HG02943 (cell line): ENCODE data around the gene SLC16A2.

Experiments used
- ATAC-seq: cut with Tn5 transposase; IDR thresholded peaks from one replicate; pipeline ENCODE4 v1.9.1; 2021; ENCODE audit warnings: mild to moderate bottlenecking, low read depth, moderate library complexity; ENCODE audit not compliant: unreplicated experiment

SLC16A2 gene

DNA sequence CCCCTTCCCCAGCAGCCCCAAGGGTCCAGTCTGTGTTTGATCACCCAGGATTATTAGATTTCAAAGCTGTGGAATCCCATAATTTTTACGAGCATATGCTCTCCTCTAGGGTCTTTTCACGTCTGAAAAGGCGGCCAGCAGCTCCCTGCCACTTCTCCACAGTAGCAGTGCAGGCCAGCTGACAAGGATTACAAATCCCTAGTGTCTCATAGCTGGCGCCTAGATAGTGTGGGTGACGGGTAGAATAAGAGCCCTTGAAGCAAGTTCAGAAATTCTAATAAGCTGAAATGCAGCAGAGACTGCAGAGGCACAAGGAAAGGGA lies 113.8 kb downstream of the SLC16A2 start:
- ATAC-seq, result no peak

DNA sequence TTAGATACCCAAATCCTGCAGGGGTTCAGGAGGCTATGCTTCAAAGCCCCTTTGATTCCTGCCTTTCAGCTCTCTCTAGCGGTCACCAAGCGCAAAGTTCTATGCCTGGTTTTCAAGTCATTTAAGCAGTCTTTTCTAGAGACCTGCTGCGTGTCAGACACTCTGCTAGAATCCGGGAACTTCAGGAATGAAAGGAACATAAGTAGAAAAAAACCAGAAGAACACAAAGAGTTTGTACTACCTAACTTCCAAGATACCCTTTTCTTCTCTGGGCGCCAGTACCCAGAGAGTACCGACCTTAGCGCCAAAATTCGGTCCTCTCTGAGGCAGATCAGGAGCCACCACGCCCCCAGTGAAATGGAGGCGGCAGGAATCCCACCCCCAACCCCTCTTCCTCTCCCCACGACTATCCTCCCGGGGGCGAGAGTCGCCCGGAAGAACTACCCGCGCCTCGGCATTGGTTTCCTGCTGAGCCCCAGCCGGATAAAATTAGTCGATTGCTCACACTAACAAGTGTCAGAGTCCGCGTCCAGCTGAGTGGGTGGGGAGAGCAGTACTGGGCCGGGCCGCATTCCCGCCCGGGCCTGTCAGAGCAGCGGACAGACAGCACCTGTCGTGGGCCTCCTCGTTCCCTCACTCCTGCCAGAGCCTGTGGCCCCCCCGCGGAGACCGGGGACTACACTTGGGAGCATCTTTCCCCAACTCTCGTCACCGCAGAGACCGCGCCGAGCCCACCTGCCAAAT lies 114.3 kb downstream of the SLC16A2 start:
- peak; percentile 32 for ATAC-seq

DNA sequence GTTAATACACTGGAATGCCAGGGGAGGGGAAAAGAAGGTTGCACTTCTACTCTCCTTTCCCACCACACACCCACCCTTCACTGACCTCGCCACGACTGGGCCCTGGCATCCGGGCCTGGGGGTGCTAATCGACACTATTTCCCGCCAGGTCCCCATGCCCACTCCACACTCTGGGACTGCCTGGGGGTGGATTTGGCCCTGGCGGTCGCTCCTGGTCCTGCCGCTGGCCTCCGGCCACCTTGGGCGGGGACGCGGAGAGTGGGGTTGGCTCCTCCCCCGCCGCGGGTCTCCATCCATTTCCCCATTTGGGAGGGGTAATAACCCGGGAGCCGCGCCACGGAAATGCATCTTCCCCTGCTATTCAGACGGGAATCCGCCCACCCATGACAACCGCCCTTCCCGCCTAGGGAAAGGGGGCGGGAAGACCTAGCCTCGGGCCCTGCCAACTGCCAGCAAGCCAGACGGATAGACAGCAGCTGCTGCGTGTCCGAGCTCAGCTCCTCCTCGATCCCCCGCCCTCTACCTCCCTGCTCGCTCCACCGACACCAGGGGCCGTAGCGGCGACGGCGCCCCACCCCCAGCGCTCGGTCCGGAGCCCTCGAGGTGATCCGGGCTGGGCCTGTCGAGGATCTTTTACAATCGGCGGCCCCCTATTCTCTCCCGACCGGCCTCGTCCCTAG lies 115.0 kb downstream of the SLC16A2 start:
- peak; percentile 54 for ATAC-seq

DNA sequence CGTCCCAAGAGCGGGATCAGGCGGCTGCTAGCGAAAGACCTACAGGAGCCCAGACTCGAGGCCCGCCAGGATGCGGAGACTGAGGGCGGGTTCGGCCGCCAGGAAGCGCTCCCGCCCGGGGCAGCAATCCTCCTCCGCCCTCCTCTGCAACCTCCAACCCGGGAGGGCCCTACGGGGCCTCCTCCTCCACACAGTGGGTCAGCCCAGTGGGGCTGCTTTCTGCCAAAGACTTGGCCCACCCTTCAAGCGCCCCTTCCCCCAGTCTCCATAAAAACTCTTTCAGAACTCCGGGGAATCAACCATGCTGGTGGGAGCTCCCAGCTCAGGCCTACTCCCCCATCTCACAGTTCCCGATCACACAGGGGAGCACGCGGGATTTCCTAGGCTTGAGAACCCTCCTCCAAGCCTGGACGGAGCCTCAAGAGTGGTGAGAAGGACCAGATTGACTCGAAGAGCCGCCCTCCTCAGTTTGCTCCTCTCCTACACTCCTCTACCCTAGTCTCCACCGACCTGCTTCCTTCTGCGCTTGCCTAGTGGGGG lies 115.6 kb downstream of the SLC16A2 start:
- peak; percentile 32 for ATAC-seq

DNA sequence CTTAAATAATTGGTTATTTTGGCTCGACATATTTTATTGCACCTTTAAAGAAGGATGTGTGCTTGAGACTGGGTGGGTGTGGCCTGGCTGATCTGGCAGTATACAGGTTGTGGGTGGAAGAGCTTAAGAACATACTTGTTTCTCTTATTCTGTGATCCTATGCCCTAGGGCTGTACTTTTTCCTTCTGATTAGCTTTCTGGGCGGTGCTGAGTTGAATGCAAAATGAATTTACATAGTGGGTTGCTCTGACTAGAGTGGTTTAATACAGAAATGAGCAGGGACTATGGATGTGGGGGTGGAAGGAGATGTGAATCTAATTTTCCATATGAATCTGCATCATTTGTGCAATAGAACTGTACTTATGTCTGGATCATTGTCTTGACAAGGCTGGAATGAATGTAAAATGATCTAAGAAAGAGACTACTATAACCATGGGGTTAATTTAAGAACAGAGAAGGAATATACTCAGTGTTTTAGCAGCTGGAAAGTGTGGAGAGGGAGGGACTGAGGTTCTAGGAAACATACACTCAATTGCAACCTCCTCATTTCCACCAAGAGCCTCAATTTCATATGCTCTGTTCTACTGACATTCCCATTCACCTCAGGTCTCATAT lies 119.4 kb downstream of the SLC16A2 start:
- ATAC-seq, result no peak

DNA sequence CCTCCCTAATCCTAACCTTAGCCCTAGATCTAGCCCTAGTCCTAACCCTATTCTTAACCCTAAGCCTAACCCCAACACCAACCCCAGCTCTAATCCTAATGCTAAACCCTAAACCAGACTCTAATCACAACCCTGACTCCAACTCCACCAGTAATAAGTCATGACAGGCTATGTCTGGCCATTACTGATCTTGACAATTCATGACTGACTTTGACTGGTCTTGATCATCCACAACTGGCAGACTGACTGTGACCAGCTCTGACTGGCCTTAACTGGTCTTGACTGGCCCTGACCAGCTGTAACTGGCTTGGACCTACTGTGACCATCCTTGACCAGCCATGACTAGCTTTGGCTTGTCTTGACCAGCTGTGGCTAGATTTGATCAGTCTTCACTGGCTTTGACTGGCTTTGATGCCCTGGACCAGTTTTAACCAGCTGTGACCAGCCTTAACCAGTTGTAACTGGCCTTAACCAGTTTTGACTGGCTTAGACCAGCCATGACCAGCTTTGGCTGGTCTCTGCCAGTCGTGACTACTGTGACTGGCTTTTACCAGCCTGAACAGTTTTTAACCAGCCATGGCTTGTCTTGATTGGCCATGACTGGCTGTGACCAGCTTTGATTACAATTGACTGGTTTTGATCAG lies 124.7 kb downstream of the SLC16A2 start:
- no peak for ATAC-seq

DNA sequence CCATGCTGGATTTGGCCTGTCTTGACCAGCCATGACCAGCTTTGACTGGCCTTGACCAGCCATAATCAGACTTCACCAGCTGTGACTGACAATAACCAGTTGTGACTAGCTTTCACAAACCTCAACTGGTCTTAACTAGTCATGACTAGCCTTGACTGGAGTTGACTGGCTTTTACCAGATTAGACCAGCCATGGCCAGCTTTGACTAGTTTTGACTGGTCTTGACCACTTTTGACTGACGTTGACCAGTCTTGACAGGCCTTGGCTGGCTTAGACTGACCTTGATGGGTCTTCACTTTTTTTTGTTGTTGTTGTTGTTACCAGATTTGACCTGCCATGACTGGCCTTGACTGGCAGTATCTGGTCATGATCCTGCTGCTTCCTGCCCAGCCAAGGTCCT lies 125.7 kb downstream of the SLC16A2 start:
- ATAC-seq, result no peak

DNA sequence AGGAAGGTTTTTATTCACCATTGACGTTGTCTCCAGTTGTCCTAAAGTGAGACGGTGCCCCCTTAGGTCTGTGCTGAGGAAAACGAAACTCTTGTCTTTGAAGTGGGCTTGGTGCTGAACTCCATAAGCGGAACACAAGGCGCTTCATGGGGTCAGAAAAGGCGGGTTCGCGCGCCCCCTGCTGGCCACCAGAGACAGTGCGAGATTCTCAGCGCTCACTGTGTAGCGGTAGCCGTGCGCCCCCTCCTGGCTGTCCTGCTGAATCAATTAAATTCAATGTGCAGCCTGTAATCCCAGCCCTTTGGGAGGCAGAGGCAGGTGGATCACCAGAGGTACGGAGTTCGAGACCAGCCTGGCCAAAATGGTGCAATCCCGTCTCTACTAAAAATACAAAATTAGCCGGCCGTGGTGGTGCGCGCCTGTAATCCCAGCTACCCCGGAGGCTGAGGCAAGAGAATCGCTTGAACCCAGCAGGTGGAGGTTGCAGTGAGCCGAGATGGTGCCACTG lies 129.1 kb downstream of the SLC16A2 start:
- peak; percentile 80 for ATAC-seq

DNA sequence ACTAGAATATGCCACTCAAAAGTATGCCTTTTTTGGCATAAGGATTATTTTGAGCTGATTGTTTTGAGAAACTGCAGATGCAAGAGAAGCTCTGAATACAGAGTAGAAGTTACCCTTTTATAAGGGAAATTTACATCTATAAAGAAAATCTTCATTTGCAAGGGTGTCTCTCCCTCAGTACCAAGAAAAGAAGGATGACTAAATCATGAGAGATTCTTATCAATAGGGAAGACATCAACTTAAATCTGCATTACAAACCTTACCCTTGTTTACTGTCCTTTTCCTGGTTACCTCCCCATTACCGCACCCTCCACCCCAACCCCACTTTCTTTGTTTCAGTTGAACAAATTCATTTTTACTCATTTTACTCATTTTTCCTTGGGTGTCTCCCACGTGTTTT lies 130.6 kb downstream of the SLC16A2 start:
- no peak for ATAC-seq

DNA sequence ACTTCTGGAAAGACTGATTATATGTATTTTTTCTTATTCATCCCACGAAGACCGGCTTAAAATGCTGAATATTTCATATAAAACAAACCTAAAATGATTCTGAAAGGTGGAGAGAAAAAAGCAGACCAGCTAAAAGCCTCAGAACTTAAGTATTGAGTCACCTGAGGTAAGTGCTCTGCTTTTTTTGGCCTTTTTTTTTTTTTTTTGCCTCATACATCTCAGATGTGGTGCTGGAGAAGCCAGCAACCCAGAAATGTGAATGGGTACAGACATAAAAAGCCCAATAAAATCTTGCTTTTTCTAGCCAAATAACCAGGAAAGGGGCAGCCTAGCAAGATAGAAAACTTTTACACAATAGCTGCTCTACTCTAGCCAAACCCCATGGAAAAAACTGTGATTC lies 136.1 kb downstream of the SLC16A2 start:
- no peak for ATAC-seq

DNA sequence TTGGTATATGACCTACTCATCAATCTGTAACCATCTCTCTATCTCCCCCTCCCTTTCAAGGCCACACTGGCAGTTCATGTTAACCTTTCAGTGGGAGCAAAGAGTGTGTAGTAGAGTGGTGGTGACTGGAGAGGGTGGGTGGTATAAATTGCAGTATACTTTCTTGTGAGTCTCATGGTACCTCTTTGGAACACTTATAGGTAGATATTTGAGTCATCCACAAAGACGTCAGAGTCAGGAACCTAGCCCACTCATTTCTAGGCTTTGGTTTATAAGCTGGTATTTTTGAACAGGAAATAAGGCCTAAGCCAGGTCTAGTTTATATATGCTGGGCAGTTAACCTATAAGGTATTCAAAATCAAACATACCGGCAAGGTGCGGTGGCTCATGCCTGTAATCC lies 156.8 kb downstream of the SLC16A2 start:
- ATAC-seq, result no peak

DNA sequence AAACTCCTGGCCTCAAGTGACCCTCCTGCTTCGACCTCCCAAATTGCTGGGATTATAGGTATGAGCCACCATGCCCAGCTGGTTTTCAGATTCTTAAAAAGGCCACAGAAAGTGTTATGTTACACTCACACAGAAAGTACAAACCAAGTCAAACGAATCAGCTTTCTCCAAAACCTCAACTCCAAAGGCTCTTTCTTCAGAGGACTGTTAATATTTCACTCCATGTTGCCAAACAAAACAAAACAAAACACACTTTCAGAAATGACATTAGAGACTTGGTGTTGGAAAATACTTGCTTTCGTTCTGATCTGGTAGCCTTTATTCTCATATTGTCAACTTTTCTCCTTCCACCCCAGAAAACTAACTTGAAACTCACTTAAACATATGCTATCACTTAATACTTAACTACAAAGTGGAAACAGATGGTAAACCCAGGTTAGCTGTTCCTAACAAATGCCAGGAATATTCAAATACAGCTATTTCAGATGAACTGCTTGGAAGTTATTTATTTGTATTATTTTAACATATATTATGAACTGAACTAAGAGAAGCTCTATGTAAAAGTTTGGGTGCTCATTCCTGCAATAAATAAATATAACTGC lies 158.4 kb downstream of the SLC16A2 start:
- no peak for ATAC-seq
